GM19397 (cell line): ENCODE data around the gene BZW2.

Source experiments
- ATAC-seq: cut with Tn5 transposase; IDR thresholded peaks from one replicate; pipeline ENCODE4 v1.9.1; 2021; ENCODE audit warnings: mild to moderate bottlenecking, moderate library complexity; ENCODE audit not compliant: unreplicated experiment

Gene BZW2

DNA sequence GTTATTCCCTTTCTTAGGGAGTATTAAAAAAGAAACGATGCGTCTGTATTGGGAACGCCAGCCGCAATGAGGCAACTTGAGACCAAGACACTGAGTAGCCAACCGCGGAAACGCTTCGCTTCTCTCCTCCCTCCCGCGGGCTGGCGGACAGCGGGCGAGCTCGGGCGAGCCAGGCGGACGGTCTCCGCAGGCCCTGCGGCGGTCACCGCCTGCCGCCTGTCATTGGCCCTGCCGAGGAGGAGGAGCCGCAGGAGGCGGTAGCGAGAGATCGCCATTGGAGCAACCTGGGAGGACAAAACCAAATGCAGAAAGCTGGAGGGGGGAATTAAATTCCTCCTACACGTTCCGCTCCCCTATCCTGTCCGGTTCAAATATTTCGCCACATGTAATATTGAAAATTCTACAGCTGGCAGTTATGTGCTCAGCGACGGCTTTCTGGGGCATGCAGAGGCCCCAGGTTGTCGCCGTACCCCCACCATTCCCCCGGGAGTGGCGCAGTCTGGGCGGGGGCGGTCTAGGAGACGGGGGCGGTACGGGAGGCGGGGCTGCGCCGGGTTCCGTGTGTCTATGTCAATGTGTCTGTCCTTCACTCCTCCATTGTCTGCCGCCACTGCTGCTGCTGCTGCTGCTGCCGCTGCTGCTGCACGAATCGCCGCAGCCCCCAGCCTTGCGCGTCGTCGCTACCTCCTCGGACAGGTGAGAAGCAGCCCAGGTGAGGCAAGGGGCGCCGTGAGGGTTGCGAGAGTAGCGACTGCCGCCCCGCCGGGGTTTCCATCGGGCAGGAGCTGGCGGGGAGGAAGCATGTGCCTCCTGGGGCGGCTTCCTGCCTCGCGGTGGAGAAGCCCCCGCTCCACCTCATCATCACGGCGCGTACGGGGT lies at the start of gene BZW2, which contains the start of gene ANKMY2:
Gene BZW2 (plus strand): TSS at position 589 of the 879 bp plus-strand sequence. CDS start 19,263 bp downstream, outside the sequence.
Gene ANKMY2 (minus strand): TSS at position 162 of the 879 bp plus-strand sequence. CDS start 181 bp downstream, outside the sequence.
- peak; percentile 97 for ATAC-seq

DNA sequence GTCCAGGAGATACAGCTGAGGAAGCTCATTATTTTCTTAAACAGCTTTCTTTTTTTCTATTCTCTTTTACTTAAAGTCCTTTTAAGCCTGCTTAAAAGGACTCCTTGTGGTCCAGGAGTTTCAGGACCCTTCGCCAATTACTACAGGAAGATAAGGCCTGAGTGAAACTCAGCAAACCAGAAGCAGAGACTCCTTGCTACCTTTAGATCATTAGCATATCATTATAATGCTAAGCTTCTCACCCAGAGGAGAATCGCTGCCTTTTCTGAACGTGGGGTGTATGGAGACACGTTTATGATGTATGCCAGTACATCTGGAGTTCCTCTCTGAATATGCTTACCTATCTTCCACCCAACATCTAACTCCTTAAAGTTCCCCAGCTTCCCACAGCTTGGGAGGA lies 48.0 kb upstream of the BZW2 start:
- no peak for ATAC-seq

DNA sequence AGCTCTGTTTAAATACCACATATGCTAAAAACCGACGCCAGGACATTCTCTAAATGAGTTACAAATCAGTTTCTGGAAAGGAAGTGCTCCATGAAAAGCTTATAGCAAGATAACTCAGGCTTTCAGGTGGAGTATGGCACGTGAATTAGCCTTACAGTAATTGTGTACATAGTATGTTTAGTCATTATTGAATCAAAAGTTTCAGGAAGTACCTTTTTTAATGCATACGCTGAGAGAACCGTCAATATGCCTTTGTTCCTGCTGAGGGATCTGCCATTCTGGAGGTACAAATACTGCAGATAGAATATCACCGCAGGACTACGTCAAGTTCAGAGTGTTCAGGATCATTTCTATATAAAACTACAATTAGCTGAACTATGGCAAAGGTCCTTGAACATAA lies 46.1 kb upstream of the BZW2 start:
- no peak for ATAC-seq

DNA sequence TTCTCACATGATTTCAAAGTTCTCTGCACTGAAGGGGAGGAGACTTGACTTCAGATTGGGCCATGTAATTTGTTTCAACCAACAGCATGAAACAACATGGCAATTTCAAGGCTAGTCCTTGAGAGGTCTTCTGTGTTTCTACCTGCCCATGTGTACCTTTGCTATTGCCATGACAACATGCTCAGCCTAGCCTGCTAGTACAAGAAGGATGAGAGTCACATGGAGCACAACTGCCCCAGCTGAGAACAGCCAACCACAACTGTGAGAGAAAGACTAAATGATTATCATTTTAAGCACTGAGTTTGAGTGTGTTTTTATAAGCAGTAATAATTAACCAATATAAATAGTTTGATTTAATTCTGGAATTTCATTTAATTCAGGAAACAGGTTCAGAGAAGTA lies 42.3 kb upstream of the BZW2 start:
- ATAC-seq, result no peak

DNA sequence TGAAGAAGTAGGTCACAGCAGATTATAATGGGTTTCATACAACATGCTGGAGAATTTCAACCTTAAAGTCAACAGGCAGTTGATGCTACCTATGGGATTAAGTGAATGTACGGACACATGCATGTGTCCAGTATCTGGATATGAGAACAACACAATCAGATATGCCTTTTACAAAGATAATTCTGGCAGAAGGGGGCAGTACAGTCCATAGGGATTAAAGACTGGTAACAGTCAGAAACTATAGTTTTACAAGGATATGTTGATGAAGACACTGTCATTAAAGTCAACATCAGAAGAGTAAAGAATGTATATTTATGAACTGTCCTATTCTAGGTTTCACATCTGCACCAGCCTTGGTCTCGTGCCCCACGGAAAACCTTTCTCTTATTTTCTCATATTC lies 41.9 kb upstream of the BZW2 start:
- ATAC-seq, result no peak

DNA sequence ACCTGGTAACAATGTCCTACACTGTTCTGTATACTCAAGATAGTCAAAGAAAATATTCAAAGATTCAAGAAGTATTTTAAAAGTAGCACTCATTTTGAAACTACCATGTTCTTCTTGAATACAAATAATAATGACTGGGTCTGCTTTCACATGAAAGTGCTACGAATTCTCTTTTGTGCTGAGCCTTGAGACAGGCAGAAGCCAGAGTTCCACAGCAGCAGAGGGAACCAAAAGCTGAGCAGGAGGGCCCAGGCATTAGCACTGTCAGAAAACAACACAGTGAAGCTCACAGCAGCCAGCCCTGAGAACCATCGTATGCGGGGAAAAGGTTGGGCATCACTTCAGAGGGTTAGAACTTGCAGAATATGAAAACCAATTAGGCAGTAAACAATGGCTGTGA lies 39.3 kb upstream of the BZW2 start:
- ATAC-seq, result no peak

DNA sequence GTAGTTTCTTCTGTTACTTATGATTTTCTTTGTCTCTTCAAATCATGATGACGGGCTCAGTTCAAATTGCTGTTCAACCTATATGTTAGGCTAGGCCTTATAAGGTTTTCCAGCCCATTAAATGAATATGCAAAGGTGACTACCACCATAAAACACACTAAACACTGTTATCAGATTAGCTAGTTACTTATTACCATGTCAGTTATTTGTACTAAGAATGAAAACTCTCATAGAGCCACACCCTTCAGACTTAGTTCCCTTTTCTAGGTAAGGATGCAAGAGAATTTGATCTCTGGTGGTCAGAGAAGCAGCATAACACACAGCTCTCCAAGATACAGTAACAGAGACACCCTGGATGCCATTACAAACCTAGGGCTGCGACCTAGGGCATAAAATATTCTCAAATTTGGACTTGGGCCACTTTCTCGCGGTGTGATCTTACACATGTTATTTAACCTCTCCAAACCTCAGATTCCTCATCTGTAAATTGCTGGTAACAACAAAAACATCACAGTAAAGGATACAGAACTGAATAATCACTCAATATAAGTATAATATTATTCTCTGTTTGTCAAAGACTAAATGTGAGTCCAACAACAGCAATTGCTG lies 36.0 kb upstream of the BZW2 start:
- ATAC-seq, result peak; percentile 78

DNA sequence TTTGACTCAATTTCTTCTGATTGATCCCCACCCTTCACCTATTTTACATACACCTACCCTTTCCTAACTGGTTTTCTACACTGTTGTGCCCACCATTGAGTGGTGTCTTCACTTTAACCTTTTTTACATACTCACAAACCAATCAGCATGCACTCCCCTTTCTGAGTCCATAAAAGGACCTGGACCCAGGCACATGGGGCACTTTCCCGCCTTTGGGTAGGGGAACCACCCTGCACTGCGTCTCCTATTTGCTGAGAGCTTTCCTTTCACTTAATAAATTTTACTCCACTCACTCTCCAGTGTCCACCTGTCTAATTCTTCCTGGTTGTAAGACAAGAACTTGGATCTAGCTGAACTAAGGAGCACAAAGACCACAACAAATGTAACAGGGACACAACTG lies 34.3 kb upstream of the BZW2 start:
- ATAC-seq, result no peak

DNA sequence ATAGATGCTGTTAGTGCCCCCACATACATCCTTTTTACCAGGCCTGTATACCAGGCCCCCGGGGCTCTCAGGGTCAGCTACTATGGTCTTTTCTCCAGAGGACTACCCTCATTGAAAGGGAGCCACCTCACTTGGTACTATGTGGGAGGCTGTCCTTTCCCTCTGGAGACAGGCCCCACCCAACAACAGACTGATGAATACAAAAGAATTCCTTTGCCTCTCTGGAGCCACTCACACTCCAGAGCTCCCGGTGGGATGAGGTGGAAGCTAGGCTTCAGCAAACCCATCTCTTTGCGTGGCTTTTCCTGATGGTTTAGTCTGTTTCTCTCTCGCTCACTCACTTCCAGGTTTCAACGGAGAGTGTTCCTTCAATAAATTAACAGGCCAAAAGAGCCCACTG lies 30.8 kb upstream of the BZW2 start:
- no peak for ATAC-seq

DNA sequence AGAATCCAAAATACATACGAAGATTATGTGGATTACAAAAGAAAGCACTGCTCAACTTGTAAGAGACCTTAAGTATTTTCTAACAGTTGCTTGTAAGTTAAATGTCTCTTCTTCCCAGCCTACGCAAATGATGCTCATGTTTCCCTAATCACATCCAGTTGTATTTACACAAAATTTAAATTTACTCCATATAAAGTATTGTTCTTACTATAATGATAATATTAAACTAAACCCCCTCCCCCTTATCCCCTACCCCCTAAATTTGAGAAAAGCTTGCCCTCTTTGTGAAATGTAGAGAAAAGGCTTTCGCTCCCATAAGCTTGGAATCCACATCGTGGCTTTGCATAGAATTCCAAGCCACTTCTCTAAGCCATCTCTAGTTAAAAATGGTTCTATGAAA lies 29.9 kb upstream of the BZW2 start:
- ATAC-seq, result no peak

DNA sequence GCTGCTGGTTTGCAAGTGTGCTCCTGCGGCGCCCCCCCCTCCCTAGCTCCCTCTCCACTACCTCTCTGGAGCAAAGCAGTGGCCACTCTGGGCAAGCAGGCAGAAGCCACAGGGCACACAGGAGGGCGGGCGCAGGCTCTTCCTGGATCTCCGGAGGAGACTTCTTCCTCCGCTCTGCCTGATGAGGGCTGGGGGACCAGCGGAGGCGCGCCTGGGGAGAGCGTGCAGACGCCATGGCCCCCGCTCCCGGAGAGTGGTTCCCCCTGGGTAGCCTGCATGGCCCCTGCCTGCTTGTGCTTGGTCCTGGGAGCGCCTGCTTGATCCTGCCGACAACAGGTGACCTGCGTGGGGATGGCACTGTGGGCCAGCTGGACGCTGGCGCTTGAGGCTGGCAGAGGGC lies 29.4 kb upstream of the BZW2 start:
- no peak for ATAC-seq

DNA sequence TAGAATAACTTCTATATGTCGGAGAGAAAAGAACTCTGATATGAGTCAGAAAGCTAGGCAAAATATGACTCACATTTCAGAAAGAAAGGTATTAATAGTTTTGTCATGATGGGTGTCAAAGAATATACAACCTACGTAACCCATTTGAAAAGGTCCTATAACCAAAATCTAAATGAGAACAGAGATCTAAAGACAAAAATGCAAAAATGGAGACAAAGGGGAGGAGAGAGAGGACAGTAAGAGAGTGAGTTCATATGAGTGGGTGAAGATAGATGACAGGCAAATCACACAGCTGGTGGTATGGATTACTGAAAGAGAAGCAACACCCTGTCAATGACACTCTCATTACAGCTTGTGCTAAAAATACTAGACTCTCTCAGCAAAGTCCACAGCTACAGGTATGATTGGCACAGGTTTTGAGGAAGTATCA lies 26.0 kb upstream of the BZW2 start:
- peak; percentile 89 for ATAC-seq

DNA sequence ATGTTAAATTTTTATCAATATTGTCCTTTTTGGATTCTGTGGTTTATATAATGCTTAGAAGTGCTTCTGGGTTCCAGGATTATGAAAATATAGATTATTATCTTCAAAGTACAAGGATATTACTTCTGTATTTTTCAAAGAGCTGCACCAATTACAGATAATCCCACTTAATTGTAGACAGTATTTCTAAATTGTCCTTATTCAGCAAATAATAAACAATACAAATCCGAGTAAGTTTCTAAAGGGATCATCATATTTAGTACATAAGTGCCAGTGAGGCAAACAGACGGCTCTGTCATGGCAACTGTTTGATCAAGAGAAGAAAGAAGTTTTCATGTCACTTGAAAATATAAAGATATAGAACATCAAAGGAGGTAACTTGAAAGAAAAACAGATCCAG lies 19.6 kb upstream of the BZW2 start:
- no peak for ATAC-seq

DNA sequence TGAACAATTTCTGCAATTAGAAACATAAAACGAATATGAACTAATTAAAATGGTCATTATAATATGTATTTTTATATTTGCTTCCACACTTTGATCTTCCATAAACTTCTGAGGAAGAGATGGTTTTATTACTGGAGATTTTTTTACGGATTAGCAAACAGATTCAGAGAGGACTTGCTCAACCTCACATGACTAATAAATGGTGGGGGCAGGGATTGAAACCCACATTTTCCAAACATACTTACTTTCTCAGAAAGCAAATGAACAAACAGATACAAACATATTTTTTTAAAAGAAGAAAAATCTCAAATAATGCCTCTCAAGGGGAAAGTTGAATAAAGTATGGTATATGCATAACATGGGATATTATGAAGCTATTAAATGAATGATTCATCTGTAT lies 18.7 kb upstream of the BZW2 start:
- no peak for ATAC-seq

DNA sequence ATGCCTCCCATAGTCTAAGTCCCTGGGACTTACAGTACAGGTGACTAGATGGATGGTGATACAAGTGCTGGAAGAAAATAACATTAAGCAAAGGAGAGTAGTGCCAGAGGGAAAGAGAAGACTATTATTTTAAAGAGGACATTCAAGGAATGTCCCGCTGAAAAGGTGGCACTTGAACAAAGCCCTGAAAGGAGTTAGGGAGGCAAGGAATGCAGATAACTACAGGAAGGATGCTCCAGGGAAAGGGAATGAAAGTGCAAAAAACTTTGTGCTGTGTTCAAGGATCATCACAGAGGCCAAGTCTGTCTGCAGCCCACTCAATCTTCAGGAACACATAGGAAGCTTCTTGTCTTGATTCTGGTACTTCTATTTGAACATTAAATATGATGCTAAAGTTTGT lies 15.3 kb upstream of the BZW2 start:
- no peak for ATAC-seq

DNA sequence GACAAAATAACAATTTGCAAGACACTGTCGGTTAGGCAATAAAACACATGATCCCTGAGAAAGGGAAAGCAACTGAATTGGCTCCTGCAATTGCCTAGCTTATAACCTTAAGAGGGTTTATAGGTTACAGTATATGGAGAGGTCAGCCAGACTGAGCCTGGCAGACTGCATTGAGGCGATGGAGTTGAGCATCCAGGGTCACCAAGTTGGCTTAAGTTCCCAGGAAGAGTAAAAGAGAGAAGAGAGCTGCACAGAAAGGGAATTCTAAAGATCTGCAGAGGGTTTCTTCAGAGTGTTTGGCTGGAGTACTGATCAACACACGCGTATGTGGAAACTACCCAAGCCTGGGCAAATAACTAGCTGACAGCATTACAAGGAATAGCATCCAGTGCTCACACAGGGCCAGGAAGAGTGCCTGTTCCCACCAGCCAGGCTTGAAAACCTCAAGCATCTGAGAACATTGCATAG lies 11.7 kb upstream of the BZW2 start:
- ATAC-seq, result no peak

DNA sequence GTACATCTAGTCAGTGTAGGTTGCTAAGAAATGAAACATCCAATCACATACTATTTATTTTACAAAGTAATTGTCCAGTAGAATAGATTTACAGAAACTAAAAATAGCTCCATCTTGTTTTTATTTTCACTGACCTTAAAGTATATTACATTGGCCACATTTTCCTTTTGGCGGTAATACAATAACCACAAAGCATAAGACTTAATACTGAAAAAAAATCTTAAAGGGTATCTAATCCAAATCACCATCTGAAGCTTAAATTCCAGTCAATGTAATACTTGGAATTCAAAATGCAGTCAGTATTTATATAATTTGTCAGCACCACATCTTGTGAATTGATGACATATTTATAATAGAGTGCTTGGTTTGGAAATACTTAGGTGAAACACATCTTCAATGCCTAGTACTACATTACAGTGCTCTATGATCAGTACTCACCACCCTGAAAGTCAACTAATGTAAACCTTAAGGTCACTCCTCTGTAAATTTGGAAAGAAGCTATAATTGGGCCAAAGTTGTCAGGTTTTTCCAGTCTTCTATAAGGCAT lies 9.4 kb upstream of the BZW2 start:
- ATAC-seq, result no peak

DNA sequence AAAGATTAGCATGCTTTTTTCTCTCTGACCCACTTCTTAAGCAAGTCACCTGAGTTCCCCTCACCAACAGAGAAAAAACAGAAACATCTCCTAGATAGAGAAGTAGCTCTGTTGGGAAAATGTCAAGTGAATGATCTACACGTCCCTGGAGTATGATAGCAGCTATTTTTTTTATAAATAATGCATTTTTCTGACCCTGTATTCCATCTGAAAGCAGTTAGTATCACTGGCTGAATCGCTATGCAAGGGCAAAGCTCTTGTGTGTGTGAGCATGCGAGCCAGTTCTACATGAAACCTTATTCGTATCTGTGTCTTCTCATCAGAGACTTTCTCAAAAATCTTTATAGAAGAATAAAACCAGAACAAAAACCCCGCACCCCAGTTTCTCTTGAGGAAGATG lies 8.6 kb upstream of the BZW2 start:
- ATAC-seq, result no peak

DNA sequence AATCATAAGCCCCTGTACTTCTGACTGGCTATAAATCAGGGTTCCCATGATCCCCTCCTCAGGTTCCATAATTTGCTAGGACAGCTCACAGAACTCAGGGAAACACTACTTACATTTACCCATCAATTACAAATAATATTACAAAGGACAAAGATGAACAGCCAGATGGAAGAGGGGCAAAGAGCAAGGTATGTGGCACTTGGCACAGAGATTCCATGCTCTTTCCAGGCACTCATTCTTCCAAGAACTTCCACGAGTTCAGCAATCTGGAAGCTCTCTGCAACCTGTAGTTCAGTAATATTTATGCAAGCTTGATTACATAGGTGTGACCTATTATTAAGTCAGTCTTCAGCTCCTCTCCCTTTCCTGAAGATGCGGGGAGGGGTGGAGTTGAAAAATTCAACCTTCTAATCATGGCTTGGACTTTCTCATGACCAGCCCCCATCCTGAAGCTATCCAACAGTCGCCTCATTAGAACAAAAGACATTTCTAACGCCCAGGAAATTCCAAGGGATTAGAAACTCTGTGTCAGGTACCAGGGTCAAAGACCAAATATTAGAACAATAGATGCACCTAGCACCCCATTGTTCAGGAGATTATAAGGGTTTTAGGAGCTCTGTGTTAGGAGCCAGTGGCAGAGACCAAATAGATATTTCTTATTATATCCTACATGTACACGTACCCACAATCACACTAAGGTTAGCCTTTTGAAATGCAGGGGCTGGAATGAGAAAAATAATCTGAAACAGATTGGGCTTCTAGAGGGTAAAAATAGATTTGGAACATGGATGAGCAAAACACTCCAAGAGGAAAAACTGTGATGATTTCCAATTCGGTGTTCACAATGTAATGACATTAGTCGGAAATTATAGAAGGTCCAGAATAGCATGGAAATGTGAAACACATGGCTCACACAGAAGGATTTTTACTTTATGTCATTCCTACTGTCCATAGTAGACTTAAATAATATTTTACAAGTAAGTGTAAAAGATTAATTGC lies 7.4 kb upstream of the BZW2 start:
- ATAC-seq, result no peak

DNA sequence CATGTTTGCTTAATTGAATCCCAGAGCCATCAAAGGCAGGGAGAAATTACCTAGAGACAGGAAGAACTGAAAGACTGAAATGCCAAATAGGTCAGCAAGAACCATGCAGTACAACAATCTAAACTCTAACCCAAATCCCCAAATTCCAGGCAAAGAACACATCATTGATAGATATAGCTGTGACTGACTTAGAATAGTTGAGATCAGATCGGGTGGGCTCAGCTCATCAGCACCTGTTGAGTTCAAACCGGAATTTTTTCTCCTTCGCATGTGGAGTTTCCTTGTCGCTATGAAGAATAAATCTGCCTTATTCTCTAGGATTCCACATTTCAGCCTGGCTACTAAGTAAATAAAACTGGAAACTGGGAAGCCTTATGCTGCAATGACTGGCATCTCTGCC lies 1.8 kb upstream of the BZW2 start:
- ATAC-seq, result no peak
